ENCODE data around the gene CXorf65.

DNA sequence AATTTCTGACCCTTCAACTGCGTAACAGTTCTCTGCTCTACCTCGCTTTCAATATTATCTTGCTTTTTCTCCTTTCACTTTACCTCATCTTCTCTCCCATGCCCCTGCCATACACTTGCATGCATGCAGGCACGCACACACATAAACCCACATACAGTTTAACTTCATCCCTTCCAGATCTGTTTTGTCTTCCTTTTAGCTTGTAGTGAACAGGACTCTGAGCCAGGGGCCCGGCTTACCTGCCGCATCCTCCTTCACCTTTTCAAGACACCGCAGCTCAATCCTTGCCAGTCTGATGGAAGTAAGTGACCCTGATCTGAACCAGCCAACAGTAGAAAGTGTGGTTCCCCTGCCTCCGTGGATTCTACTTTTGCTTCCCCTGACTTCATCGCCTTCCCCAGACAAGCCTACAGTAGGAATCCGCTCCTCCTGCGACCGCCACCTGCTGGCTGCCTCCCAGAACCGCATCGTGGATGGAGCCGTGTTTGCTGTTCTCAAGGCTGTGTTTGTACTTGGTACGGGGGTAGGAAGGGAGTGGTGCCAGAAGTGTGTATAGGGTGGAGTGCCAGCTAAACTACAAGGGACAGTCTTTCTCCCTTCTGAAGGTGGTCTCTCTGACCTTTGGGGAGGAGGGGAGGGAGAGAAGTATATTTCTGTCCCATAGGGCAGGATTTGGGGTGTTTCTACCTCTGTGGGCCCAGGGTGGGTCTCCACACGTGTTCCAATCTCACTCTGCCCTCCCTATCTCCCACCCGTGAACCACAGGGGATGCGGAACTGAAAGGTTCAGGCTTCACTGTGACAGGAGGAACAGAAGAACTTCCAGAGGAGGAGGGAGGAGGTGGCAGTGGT lies 22.6 kb upstream of the CXorf65 start:
- TF ChIP-seq CTCF (IDR thresholded peaks at IDR 0.05) = peak in 5 of 7 experiments; percentile 52 to 78 (median 68)
- TF ChIP-seq POLR2A (IDR thresholded peaks at IDR 0.05) = no peak
- TF ChIP-seq POLR2AphosphoS5 (IDR thresholded peaks at IDR 0.05) = peak in 1 of 3 donors; percentile 47

All from stomach (tissue), 4 donors.